ENCODE results near the gene UST. TPM values are rescaled to one million over a fixed set of nuclear protein-coding genes. Genes with fewer than 3 reads are reported as not detected.
"Not testable (repeated sequence)": the region's sequence is repeated elsewhere in the genome, so short reads cannot be mapped to it uniquely, and the experiment has no call there.

UST gene
- total RNA-seq, 1 experiment from 2014 or later, result 6.8 TPM

DNA sequence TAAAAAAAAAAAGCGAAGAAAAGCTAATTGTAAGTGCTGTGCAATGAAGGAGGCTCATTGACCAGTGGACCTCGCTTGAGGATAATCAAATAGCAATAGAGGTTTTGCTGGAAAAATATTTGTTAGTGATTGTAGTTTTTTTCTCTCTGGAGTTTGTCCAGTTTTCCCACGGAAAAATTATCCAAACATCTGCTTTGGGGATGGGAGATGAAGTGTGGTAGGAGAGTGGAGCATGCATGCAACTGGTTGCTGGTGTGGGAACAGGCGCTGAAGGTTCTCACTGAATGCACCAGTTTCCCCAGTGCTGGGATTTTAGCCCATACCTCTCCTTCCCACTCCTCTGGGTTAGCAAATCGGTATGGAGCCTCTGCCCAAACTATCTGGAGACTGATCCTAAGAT is 288.9 kb downstream of the UST start:
- DNase-seq (ENCODE audit: low read depth), result no peak

DNA sequence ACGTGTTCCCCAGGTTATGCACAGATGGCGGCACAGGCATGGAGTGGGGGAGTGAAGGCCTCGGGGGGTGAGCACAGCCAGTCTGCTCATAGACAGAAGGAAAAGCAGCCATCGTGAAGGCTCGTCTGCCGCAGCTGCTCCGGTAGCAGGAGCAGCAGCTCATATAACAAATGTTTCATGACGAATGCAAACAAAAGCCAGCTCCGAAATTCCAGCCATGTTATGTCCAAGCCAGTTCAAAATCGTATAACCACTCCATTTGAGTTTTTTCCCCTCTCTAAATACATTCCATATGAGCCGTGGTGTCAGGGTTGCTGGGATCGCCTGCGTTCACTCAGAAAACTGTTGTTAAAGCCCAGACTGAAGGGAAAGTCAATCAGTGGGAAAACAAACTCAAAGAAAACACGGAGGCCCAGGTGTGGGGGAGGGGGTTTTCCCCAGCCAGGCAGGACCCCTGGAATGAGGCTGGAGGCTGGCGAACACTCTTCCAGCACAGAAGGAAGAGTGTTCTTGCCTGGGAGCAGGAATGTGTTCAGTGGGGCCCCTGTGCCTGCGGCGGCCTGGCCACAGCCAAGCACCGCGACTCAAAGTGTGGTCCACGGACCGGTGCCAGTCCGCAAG is 290.3 kb downstream of the UST start:
- DNase-seq (ENCODE audit: low read depth), result no peak

GRCh38 chr6:149039025-149039424 is 292.2 kb downstream of the UST start:
- DNase-seq (ENCODE audit: low read depth), result not testable (repeated sequence)

- DNase-seq (ENCODE audit: low read depth), result no peak
Measured at GRCh38 chr6:149041953-149042352, 295.1 kb downstream of the UST start.

- peak; percentile 59 for DNase-seq (ENCODE audit: low read depth)
Measured at GRCh38 chr6:149043476-149044130, 296.8 kb downstream of the UST start.

GRCh38 chr6:149044528-149044927 is 297.7 kb downstream of the UST start:
- DNase-seq (ENCODE audit: low read depth), result no peak

DNA sequence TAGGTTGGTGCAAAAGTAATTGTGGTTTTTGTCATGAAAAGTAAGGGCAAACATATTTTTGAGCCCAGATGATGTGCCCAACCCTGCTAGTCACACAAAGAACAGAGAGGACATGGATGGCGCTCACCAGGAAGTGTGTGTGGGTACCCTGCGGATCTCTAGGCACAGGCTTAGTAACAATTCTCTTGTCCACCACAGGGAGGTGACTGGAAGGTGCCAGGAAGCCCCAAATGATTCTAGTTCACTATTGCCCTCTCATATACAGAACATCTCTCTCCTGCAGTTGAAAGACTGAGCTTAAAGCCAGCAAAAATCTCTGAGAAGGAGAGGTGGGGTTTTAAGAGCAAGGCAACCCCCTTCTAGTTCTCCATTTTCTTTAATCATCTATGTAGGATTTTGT is 298.6 kb downstream of the UST start:
- DNase-seq (ENCODE audit: low read depth), result no peak

DNA sequence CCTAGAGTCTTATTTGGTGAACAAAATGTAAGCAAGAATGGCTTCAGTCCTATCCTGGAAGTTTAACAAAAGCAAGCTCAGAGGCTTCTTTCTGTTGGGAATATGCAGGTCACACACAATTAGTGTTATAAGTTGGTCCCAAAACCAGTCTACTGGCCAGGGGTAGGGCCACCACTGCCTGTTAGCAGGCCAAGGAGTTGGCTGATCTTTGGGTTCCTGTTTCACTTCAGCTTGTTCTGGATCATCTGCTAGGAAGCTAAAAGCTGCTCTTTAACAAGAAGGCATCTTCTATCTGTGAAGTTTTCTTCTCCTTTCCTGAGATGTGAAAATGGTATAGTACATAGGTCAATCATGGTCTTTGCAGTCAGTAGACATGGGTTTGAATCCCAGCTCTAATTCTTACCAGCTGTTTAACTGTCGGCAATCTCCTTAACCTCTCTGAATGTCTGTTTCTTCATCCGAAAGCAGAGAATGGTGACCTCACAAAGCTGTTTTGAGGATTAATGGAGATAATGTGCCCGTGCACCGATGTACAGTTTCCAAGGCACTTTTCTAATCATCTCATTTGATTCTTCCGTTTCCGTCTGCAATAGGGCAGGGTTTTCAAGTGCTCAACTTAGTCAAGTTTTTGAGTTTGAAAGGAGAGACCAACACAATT is 299.5 kb downstream of the UST start:
- DNase-seq (ENCODE audit: low read depth), result no peak

GRCh38 chr6:149046822-149047246 is 300.0 kb downstream of the UST start:
- peak; percentile 42 for DNase-seq (ENCODE audit: low read depth)

- no peak for DNase-seq (ENCODE audit: low read depth)
Measured at GRCh38 chr6:149049230-149049629, 302.4 kb downstream of the UST start.

GRCh38 chr6:149050160-149050559 is 303.3 kb downstream of the UST start:
- DNase-seq (ENCODE audit: low read depth), result no peak

GRCh38 chr6:149052350-149053106 is 305.7 kb downstream of the UST start:
- DNase-seq (ENCODE audit: low read depth), result no peak

GRCh38 chr6:149053848-149054558 is 307.2 kb downstream of the UST start:
- no peak for DNase-seq (ENCODE audit: low read depth)

DNA sequence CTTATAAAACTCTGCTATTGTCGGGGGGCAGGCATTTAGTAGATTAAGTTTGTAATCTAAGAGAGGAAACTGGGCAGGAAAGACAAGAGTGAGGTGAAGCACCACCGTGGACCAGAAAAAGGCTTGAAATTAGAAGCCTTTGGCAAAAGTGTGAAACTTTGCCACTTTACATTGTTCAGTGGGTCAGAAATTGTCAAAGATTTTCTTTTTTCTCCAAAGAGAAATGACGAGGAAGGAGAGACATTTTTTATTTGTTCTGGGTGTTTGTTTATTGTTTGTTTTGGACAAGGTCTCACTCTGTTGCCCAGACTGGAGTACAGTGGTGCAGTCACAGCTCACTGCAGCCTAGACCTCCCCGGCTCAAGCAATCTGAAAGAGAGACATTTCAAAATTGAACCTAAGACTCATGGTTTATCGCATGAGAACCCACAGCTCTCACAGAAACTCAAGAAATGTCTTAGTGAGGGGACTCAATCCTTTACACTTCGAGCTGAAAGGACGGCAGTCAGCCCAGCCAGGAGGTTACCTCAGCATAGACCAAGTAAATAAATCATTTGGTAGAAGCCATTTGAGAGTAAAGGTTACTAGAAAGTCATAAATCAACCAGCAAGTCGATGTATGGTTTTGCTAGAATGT is 307.8 kb downstream of the UST start:
- no peak for DNase-seq (ENCODE audit: low read depth)

DNA sequence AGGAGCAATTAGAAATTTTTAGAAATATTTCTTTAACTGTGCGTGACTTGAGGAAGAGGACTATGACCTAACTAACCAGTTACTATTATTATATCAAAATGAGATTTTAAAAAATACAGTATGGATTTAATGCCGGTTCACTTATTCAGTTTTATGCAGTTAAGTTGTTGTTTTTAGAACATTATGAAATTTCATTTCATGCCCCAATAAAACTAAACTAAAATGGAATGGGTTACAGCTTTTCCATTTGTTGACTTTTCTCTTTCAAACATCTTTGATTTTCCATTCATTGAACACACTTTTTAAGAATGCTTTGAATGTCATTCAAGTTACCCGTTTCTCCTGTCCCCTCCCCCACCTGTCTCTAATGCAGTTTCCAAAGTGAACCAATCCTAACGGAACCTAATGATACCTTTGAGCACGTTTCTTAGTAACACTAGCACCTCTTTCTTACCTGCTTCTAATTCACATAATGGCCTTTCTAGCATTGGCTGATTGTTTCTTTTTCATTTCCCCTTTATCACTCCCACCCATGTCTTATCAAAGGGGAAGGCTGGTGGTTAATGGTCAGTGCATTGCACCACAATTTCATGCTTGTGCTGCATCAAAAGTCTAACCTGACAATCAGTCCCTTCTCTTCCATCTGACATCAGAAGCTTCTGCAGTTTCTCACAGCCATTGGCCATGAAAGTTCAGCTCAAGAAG is 308.5 kb downstream of the UST start:
- DNase-seq (ENCODE audit: low read depth), result no peak

DNA sequence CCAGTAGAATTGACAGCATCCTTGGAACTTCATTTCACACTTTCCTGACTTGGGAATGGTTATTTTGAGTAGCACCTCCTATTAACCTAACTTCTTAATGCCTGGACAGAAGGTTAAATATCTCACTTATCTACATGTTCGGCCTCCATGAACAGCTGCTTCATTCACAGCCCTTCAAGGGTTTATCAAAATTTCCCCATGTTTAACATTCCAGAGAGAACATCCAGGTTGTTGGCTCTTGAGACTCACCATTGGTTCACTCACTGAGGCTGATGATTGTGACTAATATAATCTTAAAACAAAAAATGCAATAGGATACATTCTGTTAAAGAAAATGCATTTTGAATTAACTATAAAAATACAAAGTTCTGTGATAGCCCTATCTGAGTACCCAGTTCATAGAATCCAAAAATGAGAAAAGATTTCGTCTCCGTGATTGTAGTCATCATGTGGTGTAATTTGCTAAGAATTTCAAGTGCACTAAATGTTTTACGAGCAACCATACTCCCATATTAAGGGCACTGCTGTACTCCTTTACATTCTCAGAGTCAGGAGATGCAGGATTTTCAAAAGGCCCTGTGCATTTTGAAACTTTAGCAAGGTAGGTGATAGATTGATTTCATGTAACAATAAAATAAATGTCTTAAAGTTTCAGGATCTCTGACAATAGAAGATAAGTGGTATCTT is 310.1 kb downstream of the UST start:
- no peak for DNase-seq (ENCODE audit: low read depth)

GRCh38 chr6:149057464-149057840 is 310.6 kb downstream of the UST start:
- no peak for DNase-seq (ENCODE audit: low read depth)

- no peak for DNase-seq (ENCODE audit: low read depth)
Measured at GRCh38 chr6:149059557-149059956, 312.7 kb downstream of the UST start.

GRCh38 chr6:149060300-149060984 is 313.6 kb downstream of the UST start:
- no peak for DNase-seq (ENCODE audit: low read depth)

Measured in RPMI7951 (cell line).